Measurements from ENCODE around the gene ZBTB46.

ZBTB46 gene

DNA sequence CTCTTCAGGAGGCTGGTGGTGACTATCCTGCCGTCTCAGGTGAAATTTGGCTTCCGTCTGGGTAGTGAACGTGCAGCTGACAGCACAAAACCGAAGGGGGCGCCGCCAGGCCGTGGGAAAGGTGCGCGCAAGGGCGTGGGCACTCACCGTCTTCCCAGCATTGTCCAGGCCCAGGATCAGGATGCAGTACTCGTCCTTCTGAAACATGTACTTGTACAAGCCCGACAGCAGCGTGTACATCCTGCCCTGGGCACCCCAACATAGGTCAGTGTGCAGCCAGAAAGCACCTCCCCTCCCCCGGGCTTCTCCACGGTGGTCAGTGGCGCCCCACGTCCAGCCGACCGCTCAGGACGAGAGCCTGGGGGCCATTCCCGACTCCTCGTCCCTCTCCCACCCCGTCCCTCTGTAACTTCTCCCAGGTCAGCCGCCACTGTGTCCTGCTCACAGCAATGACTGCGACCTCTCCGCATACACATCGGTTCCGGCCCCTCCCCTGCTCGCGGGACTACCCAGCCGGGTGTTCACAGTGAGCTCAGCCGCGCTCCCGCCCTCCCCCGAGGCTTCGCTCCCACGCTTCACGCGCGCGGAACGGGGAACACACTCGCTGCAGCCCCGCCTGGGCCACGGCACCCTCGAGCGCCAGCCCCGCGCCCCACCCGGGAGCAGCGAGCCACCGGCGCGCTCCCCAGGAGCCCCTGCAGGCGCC, 124.1 kb downstream of the ZBTB46 start:
- DNase-seq (ENCODE audit: low read depth, low spot score), result no peak

- DNase-seq (ENCODE audit: low read depth, low spot score), result no peak
These were observed 124.9 kb downstream of the ZBTB46 start for GRCh38 chr20:63706027-63706695.

DNA sequence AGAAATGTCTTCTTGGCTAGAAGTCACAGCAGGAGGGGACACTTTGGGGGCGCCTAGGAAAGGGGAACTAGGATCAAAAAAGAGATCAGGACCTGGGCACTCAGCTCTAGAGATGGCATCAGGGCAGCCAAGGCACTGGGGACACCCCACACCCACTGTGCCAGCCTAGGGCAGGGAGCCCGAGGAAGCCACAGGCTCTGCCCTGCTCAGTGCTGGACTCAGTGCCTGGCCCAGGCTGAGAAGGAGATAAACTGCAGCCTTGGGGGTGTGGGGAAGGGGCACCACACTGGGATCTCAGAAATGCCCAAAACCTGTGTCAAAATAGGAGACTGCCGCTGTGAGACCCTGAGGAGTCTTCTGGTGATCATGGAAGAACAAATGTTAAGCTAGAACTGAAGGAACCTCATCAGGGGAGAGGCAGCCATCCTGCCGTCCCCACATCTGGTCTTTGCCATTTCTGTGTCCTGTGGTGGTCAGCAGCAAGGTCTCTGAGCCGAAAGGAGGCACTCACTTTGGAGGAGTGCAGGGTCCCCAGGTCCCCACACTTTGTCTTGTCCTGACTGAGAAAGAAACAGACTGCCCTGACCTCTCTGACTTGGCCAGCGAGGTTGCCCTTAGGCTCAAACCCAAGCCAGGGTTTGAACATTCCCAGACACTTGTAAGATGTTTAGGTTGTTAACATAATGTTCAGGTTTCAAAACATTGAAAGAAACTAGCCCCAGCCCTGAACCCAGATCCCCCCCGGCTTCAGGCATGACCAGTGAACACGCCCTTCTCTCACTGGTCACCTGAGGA, 125.6 kb downstream of the ZBTB46 start:
- DNase-seq (ENCODE audit: low read depth, low spot score), result no peak

GRCh38 chr20:63704749-63705117, 126.3 kb downstream of the ZBTB46 start:
- no peak for DNase-seq (ENCODE audit: low read depth, low spot score)

DNA sequence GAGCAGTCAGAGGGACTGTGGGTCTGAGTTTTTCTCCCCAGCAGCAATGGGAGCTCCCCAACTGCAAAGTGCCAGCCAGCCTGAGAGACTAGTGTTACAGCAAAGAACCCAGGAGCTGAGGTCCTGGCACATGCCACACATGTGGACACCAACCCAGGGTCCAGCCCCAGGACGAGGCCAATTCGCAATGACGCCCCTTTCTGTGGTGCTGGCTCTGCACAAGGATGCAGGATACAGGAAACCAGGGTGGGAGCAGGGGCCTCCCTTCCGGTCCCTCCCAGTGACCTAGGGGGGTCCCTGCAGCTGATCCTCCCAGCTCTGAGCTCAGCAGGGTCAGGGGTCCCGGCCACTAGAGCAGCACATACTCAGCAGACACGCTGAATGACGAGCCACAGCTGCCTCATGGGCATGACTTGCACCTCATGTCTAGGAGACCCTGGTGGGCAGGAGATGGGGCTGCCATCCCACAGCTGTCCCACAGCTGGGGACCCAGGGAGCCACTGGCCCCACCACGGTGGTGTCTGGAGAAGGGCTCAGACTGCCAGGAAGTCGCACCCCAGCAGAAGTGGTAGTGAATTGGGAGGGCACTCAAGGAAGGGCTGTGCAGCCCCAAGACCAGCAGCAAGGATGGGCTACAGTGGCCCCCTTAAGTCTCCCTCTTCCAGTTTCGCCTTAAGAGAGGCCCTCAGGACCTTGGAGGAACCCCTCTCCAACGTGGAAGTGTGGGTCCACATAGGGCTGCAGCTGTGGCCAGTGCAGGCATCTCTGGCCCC, 126.9 kb downstream of the ZBTB46 start:
- no peak for DNase-seq (ENCODE audit: low read depth, low spot score)

DNA sequence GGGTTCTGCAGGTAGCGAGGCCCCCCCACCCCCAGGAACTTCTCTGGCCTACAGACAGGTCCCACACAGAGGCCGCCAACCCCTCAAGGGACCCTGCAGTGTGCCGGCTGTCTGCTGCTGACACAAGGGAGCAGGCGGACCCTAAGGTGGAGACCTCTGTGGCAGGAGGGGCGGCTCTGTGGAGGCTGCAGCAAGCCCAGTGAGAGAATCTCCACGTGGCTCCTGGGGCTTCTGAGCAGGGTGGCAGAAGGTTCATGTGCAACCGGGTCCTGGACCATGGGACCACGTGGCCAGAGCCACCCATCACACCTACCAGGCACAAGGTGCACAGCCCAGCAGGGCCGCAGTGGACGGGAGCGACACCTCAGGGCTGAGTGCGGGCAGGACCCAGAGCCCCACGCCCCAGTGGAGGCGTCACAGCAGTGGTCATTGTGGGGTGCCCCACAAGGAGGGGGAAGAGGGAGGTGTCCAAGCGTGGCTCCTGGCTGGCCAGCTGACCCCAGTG, 127.5 kb downstream of the ZBTB46 start:
- no peak for DNase-seq (ENCODE audit: low read depth, low spot score)

GRCh38 chr20:63702751-63703470, 128.2 kb downstream of the ZBTB46 start:
- no peak for DNase-seq (ENCODE audit: low read depth, low spot score)

- DNase-seq (ENCODE audit: low read depth, low spot score), result no peak
These were observed 128.9 kb downstream of the ZBTB46 start for GRCh38 chr20:63702036-63702665.

- no peak for DNase-seq (ENCODE audit: low read depth, low spot score)
These were observed 129.6 kb downstream of the ZBTB46 start for GRCh38 chr20:63701329-63702035.

DNA sequence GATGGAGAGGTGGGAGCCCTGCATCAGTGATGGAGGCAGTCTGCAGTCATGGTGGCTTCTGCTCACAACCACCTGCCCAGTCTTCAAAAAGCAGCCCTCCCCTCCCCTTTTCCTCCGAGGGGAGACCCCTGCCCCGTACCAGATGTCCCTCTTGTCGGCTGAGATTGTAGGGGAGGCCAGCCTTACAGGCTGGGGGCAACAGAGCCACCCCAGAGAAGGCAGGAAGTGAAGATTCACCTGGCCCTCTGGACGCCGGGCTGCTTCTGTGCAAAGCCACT, 130.1 kb downstream of the ZBTB46 start:
- no peak for DNase-seq (ENCODE audit: low read depth, low spot score)

- no peak for DNase-seq (ENCODE audit: low read depth, low spot score)
These were observed 130.6 kb downstream of the ZBTB46 start for GRCh38 chr20:63700199-63701050.

GRCh38 chr20:63699466-63700198, 131.4 kb downstream of the ZBTB46 start:
- no peak for DNase-seq (ENCODE audit: low read depth, low spot score)

DNA sequence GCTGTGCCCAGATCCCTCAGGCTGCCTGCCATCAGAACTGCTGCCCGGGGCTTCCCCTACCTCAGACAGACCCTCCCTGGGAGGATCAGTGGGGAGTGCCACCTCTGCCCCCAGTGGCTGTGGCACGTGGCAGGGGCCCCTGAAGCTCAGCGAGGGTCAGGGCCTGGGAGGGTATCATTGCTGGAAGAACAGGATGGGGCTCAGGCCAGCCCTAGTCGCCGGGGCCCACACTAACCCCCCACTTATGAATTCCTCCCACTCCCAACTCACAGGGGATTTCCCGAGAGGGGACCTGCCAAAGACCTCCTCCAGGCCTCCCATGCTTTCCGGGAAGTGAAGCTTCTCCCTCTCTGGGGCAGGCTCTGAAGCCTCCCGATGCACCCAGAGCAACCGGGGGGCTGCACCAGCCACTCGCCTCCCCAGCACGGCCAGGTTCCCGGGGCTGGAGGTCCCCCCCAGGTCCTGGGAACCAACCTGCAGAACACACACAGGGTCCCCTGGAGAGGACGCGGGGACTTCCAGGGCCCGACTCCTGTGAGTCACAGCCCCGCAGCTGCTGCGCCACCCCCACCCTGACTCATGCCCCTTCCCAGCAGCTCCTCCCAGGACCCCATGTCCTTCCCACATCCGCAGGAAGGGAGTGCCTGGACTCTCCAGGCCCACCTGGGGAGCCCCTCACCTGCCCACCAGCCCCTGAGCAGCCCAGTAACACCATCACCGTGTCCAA, 132.2 kb downstream of the ZBTB46 start:
- no peak for DNase-seq (ENCODE audit: low read depth, low spot score)

- DNase-seq (ENCODE audit: low read depth, low spot score), result no peak
These were observed 133.1 kb downstream of the ZBTB46 start for GRCh38 chr20:63697868-63698545.

GRCh38 chr20:63697357-63697867, 133.7 kb downstream of the ZBTB46 start:
- no peak for DNase-seq (ENCODE audit: low read depth, low spot score)

DNA sequence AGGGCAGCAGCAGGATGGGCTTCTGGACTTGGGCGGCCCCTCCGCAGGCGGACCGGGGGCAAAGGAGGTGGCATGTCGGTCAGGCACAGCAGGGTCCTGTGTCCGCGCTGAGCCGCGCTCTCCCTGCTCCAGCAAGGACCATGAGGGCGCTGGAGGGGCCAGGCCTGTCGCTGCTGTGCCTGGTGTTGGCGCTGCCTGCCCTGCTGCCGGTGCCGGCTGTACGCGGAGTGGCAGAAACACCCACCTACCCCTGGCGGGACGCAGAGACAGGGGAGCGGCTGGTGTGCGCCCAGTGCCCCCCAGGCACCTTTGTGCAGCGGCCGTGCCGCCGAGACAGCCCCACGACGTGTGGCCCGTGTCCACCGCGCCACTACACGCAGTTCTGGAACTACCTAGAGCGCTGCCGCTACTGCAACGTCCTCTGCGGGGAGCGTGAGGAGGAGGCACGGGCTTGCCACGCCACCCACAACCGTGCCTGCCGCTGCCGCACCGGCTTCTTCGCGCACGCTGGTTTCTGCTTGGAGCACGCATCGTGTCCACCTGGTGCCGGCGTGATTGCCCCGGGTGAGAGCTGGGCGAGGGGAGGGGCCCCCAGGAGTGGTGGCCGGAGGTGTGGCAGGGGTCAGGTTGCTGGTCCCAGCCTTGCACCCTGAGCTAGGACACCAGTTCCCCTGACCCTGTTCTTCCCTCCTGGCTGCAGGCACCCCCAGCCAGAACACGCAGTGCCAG, 134.3 kb downstream of the ZBTB46 start, which contains the start of gene TNFRSF6B:
Gene TNFRSF6B, plus strand, starts transcription at position 25 of the 729 bp plus-strand sequence. Its CDS starts 116 bp downstream, at position 141.
- DNase-seq (ENCODE audit: low read depth, low spot score), result no peak

Measured in iPS DF 19.7 (cell line).